H7 (cell line): ENCODE measurements around the gene MLLT6. TPM values are rescaled to one million over a fixed set of nuclear protein-coding genes. Genes with fewer than 3 reads are reported as not detected.
A peak's percentile ranks its signal among the peaks of the same experiment; 100 is the strongest.

Source experiments
- DNase-seq: peaks from one replicate; pipeline ENCODE4 v3.0.0; 2012
- H3K27me3 ChIP-seq: 2 replicates; pipeline ENCODE4 v1.6.0; 2011; ENCODE audit warnings: mild to moderate bottlenecking, low read length; ENCODE audit not compliant: control insufficient read depth, insufficient read depth
- H3K36me3 ChIP-seq: replicated peaks from 2 replicates; pipeline ENCODE4 v1.5.1; 2011; ENCODE audit warnings: low read length; ENCODE audit not compliant: control insufficient read depth, insufficient read depth
- H3K4me3 ChIP-seq: 2 replicates; pipeline ENCODE4 v1.5.1; 2011; ENCODE audit warnings: low read depth, mild to moderate bottlenecking, control low read depth, low read length, moderate library complexity; ENCODE audit not compliant: insufficient read depth
- total RNA-seq: library from RNA; depleted of rRNA; stranded (reverse); fragments of >200 nt; shearing (Covaris generic); gene quantifications from 2 replicates; pipeline ENCODE4 v1.2.3, GENCODE V29; 2014

The MLLT6 gene
- total RNA-seq, 1 experiment from 2014 or later = 17.8 TPM

- H3K4me3 ChIP-seq = no peak overlapping the region
- peaks cover 29% of the 10 kb centered on the region for H3K27me3 ChIP-seq
- no peaks in the 10 kb centered on the region for H3K36me3 ChIP-seq
- DNase-seq = no peak
Measured at GRCh38 chr17:38709104-38709820, 4.2 kb downstream of the MLLT6 start.

- no peaks in the 10 kb centered on the region; the same call in 1 of the 2 replicates for H3K36me3 ChIP-seq
- peak; percentile 32 for DNase-seq
- H3K27me3 ChIP-seq = peaks cover 23% of the 10 kb centered on the region; the same call in 1 of the 2 replicates
- no peak overlapping the region for H3K4me3 ChIP-seq
Measured at GRCh38 chr17:38709864-38710603, 5.0 kb downstream of the MLLT6 start.

GRCh38 chr17:38710604-38710962, 5.5 kb downstream of the MLLT6 start:
- DNase-seq = no peak
- Histone ChIP-seq H3K4me3 (no peak overlapping the region), H3K36me3 (no peaks in the 10 kb centered on the region; the same call in 1 of the 2 replicates), H3K27me3 (peaks cover 23% of the 10 kb centered on the region; the same call in 1 of the 2 replicates)

- DNase-seq = peak; percentile 58
- Histone ChIP-seq H3K27me3 (peaks cover 23% of the 10 kb centered on the region; the same call in 1 of the 2 replicates), H3K36me3 (no peaks in the 10 kb centered on the region; the same call in 1 of the 2 replicates), H3K4me3 (no peak overlapping the region)
Measured at GRCh38 chr17:38710985-38711384, 5.9 kb downstream of the MLLT6 start.

GRCh38 chr17:38711792-38712571, 6.9 kb downstream of the MLLT6 start:
- peak; percentile 45 for DNase-seq
- Histone ChIP-seq H3K36me3 (no peaks in the 10 kb centered on the region; the same call in 1 of the 2 replicates), H3K4me3 (no peak overlapping the region), H3K27me3 (peaks cover 14% of the 10 kb centered on the region; the same call in 1 of the 2 replicates)

GRCh38 chr17:38712593-38712992, 7.5 kb downstream of the MLLT6 start:
- Histone ChIP-seq H3K27me3 (peaks cover 8% of the 10 kb centered on the region; the same call in 1 of the 2 replicates), H3K4me3 (no peak overlapping the region), H3K36me3 (no peaks in the 10 kb centered on the region; the same call in 1 of the 2 replicates)
- DNase-seq = no peak

- no peak overlapping the region for H3K4me3 ChIP-seq
- H3K36me3 ChIP-seq = no peaks in the 10 kb centered on the region; the same call in 1 of the 2 replicates
- DNase-seq = peak; percentile 76
- H3K27me3 ChIP-seq = peaks cover 2% of the 10 kb centered on the region; the same call in 1 of the 2 replicates
Measured at GRCh38 chr17:38713456-38714075, 8.5 kb downstream of the MLLT6 start.

- no peak overlapping the region for H3K4me3 ChIP-seq
- H3K36me3 ChIP-seq = no peaks in the 10 kb centered on the region; the same call in 1 of the 2 replicates
- peak; percentile 80 for DNase-seq
- peaks cover 4% of the 10 kb centered on the region for H3K27me3 ChIP-seq
Measured at GRCh38 chr17:38715216-38715943, 10.3 kb downstream of the MLLT6 start.

- Histone ChIP-seq H3K36me3 (no peaks in the 10 kb centered on the region; the same call in 1 of the 2 replicates), H3K4me3 (no peak overlapping the region), H3K27me3 (peaks cover 11% of the 10 kb centered on the region)
- DNase-seq = no peak
Measured at GRCh38 chr17:38716368-38717005, 11.4 kb downstream of the MLLT6 start.

GRCh38 chr17:38717139-38717745, 12.2 kb downstream of the MLLT6 start:
- DNase-seq = no peak
- H3K36me3 ChIP-seq = no peaks in the 10 kb centered on the region; the same call in 1 of the 2 replicates
- H3K4me3 ChIP-seq = no peak overlapping the region
- peaks cover 11% of the 10 kb centered on the region for H3K27me3 ChIP-seq

- Histone ChIP-seq H3K4me3 (peak overlapping the region; percentile 57), H3K36me3 (no peaks in the 10 kb centered on the region; the same call in 1 of the 2 replicates), H3K27me3 (peaks cover 11% of the 10 kb centered on the region)
- DNase-seq = peak; percentile 89
Measured at GRCh38 chr17:38719289-38719942, 14.3 kb downstream of the MLLT6 start.

GRCh38 chr17:38719943-38720641, 15.0 kb downstream of the MLLT6 start:
- peak; percentile 99 for DNase-seq
- no peaks in the 10 kb centered on the region for H3K36me3 ChIP-seq
- peak overlapping the region; percentile 57 for H3K4me3 ChIP-seq
- peaks cover 11% of the 10 kb centered on the region for H3K27me3 ChIP-seq
